WTC11 (cell line): ENCODE measurements around the gene KIAA0232. TPM values are rescaled to one million over a fixed set of nuclear protein-coding genes. Genes with fewer than 3 reads are reported as not detected.
"Not testable (repeated sequence)": the region's sequence is repeated elsewhere in the genome, so short reads cannot be mapped to it uniquely, and the experiment has no call there.

ENCODE experiments used
- ATAC-seq: fragments of 200-7000 bp; cut with Tn5 transposase; 2 replicates; pipeline ENCODE4 v1.10.0; 2021; ENCODE audit warnings: mild to moderate bottlenecking, moderate library complexity
- CTCF ChIA-PET: fragments of 300-600 bp; sonication (Branson Sonifier 250); formaldehyde crosslinking; loops from one replicate; lab custom pipeline; 2021; ENCODE audit warnings: antibody characterized with exemption; lab: Charles Lee
- POLR2A ChIA-PET: fragments of 350-600 bp; sonication (Branson Sonifier 250); formaldehyde crosslinking; loops from one replicate; lab custom pipeline; 2021; ENCODE audit warnings: antibody characterized with exemption; lab: Charles Lee
- DNase-seq: peaks from one replicate; pipeline ENCODE4 v3.0.0; 2021; ENCODE audit warnings: low spot score
- H3K27ac Mint-ChIP-seq: 2 replicates; pipeline ENCODE4 v1.8.0; 2021; ENCODE audit warnings: mixed read lengths
- H3K27me3 Mint-ChIP-seq: 2 replicates; pipeline ENCODE4 v1.8.0; 2021; ENCODE audit warnings: low read depth, mild to moderate bottlenecking, moderate library complexity, mixed read lengths
- H3K36me3 Mint-ChIP-seq: 2 replicates; pipeline ENCODE4 v1.8.0; 2021; ENCODE audit warnings: mixed read lengths
- H3K4me1 Mint-ChIP-seq: 2 replicates; pipeline ENCODE4 v1.8.0; 2022; ENCODE audit warnings: mixed read lengths
- H3K4me3 Mint-ChIP-seq: 2 replicates; pipeline ENCODE4 v1.8.0; 2021; ENCODE audit warnings: mild to moderate bottlenecking, moderate library complexity, mixed read lengths
- H3K9me3 Mint-ChIP-seq: 2 replicates; pipeline ENCODE4 v1.8.0; 2021; ENCODE audit warnings: mixed read lengths
- ATF3 ChIP-seq: sonication (generic); formaldehyde crosslinking; conservative IDR thresholded peaks from 2 replicates; pipeline ENCODE4 v1.8.1; 2022; ENCODE audit warnings: mild to moderate bottlenecking, missing genetic modification reagents
- CREM ChIP-seq: sonication (generic); formaldehyde crosslinking; IDR thresholded peaks from 2 replicates; pipeline ENCODE4 v1.8.1; 2022; ENCODE audit warnings: mild to moderate bottlenecking, missing genetic modification reagents, moderate library complexity
- E2F1 ChIP-seq: sonication (generic); formaldehyde crosslinking; IDR thresholded peaks from 2 replicates; pipeline ENCODE4 v1.8.0; 2022; ENCODE audit warnings: mild to moderate bottlenecking, missing genetic modification reagents
- E2F4 ChIP-seq: sonication (generic); formaldehyde crosslinking; IDR thresholded peaks from 2 replicates; pipeline ENCODE4 v1.8.1; 2022; ENCODE audit warnings: low read depth, mild to moderate bottlenecking, moderate library complexity, missing genetic modification reagents, borderline replicate concordance
- EMX1 ChIP-seq: fragments of 250-450 bp; sonication (Bioruptor Pico); IDR thresholded peaks from 2 replicates; pipeline ENCODE4 v1.8.0; 2021; ENCODE audit warnings: mild to moderate bottlenecking
- ESRRA ChIP-seq: sonication (generic); formaldehyde crosslinking; IDR thresholded peaks from 2 replicates; pipeline ENCODE4 v1.8.1; 2022; ENCODE audit warnings: mild to moderate bottlenecking, missing genetic modification reagents, borderline replicate concordance
- FOXJ3 ChIP-seq: sonication (generic); formaldehyde crosslinking; IDR thresholded peaks from 2 replicates; pipeline ENCODE4 v1.9.0; 2021; ENCODE audit warnings: missing genetic modification reagents, mild to moderate bottlenecking, borderline replicate concordance
- FOXP1 ChIP-seq: sonication (generic); formaldehyde crosslinking; IDR thresholded peaks from 2 replicates; pipeline ENCODE4 v1.8.0; 2022; ENCODE audit warnings: missing genetic modification reagents, mild to moderate bottlenecking, moderate library complexity, borderline replicate concordance
- FOXP4 ChIP-seq: sonication (generic); formaldehyde crosslinking; IDR thresholded peaks from 2 replicates; pipeline ENCODE4 v1.8.0; 2022; ENCODE audit warnings: mild to moderate bottlenecking, missing genetic modification reagents
- RORB ChIP-seq: fragments of 250-450 bp; sonication (Bioruptor Pico); IDR thresholded peaks from 2 replicates; pipeline ENCODE4 v1.9.0; 2021; ENCODE audit warnings: mild to moderate bottlenecking
- SMAD4 ChIP-seq: sonication (generic); formaldehyde crosslinking; IDR thresholded peaks from 2 replicates; pipeline ENCODE4 v1.8.0; 2022; ENCODE audit warnings: mild to moderate bottlenecking, missing genetic modification reagents
- USF2 ChIP-seq: sonication (generic); formaldehyde crosslinking; IDR thresholded peaks from 2 replicates; pipeline ENCODE4 v1.8.1; 2023; ENCODE audit warnings: mild to moderate bottlenecking, missing genetic modification reagents, moderate library complexity
- ZNF121 ChIP-seq: sonication (generic); formaldehyde crosslinking; IDR thresholded peaks from 2 replicates; pipeline ENCODE4 v1.8.0; 2023; ENCODE audit warnings: missing genetic modification reagents
- ZNF219 ChIP-seq: sonication (generic); formaldehyde crosslinking; IDR thresholded peaks from 2 replicates; pipeline ENCODE4 v1.8.0; 2023; ENCODE audit warnings: missing genetic modification reagents, mild to moderate bottlenecking, borderline replicate concordance
- ZNF416 ChIP-seq: fragments of 250-450 bp; sonication (Bioruptor Pico); IDR thresholded peaks from 2 replicates; pipeline ENCODE4 v1.9.0; 2021; ENCODE audit warnings: mild to moderate bottlenecking, inconsistent platforms
- ZNF423 ChIP-seq: fragments of 250-450 bp; sonication (Bioruptor Pico); IDR thresholded peaks from 2 replicates; pipeline ENCODE4 v2.1.2; 2022; ENCODE audit warnings: mild to moderate bottlenecking, moderate library complexity
- ZNF532 ChIP-seq: fragments of 250-450 bp; sonication (Bioruptor Pico); IDR thresholded peaks from 2 replicates; pipeline ENCODE4 v1.9.0; 2021; ENCODE audit warnings: mild to moderate bottlenecking, borderline replicate concordance
- ZNF671 ChIP-seq: fragments of 250-450 bp; sonication (Bioruptor Pico); IDR thresholded peaks from 2 replicates; pipeline ENCODE4 v1.8.0; 2021; ENCODE audit warnings: mild to moderate bottlenecking
- total RNA-seq: library from RNA; stranded (reverse); gene quantifications from 3 replicates; pipeline ENCODE4 v1.2.3, GENCODE V29; 2021

KIAA0232 gene
- total RNA-seq, 1 experiment from 2014 or later, result 23.2 TPM

GRCh38 chr4:6785572-6785925, 3.0 kb downstream of the KIAA0232 start:
- TF ChIP-seq CREM, result no peak
- TF ChIP-seq ZNF121 (CRISPR knock-in tag), result no peak
- no peak for TF ChIP-seq ZNF416 (CRISPR knock-in tag)
- no peak for TF ChIP-seq USF2 (CRISPR knock-in tag)
- no peak for TF ChIP-seq ESRRA (CRISPR knock-in tag)
- no peak for TF ChIP-seq ATF3 (CRISPR knock-in tag)
- no peak for TF ChIP-seq SMAD4 (CRISPR knock-in tag)
- no peak for TF ChIP-seq E2F1
- TF ChIP-seq FOXP1 (CRISPR knock-in tag), result no peak
- no peak for TF ChIP-seq ZNF423 (CRISPR knock-in tag)
- TF ChIP-seq FOXJ3 (CRISPR knock-in tag), result no peak
- no peak for TF ChIP-seq ZNF671
- no peak for TF ChIP-seq RORB (CRISPR knock-in tag)
- TF ChIP-seq ZNF532 (CRISPR knock-in tag), result no peak
- Mint-ChIP-seq H3K27ac (no peak overlapping the region), H3K9me3 (no peaks in the 10 kb centered on the region), H3K4me1 (peaks cover 25% of the 10 kb centered on the region), H3K4me3 (no peak overlapping the region; the same call in 1 of the 2 replicates), H3K36me3 (no peaks in the 10 kb centered on the region), H3K27me3 (peaks cover 6% of the 10 kb centered on the region)
- DNase-seq, result no peak
- POLR2A ChIA-PET, result no interaction called here
- CTCF ChIA-PET, result interaction anchor here (0.5 to 2.6 kb wide), 2 partner anchors 58 to 88 kb away, joined by 3 to 13 read pairs; no protein-coding TSS in a partner anchor
- ATAC-seq, result no peak

- TF ChIP-seq FOXJ3 (CRISPR knock-in tag) (no peak), ZNF219 (no peak), E2F4 (CRISPR knock-in tag) (no peak), EMX1 (CRISPR knock-in tag) (no peak), FOXP4 (CRISPR knock-in tag) (no peak)
- Mint-ChIP-seq H3K4me1 (peaks cover 20% of the 10 kb centered on the region), H3K27me3 (peaks cover 3% of the 10 kb centered on the region; the same call in 1 of the 2 replicates), H3K36me3 (peaks cover 11% of the 10 kb centered on the region), H3K9me3 (peaks cover 6% of the 10 kb centered on the region; the same call in 1 of the 2 replicates), H3K27ac (no peak overlapping the region), H3K4me3 (no peak overlapping the region)
- ATAC-seq, result no peak
- ChIA-PET CTCF (interaction anchor here (1.3 kb wide), 1 partner anchor 86 kb away, joined by 3 read pairs; no protein-coding TSS in a partner anchor), POLR2A (no interaction called here)
- no peak for DNase-seq
Observed at GRCh38 chr4:6788123-6788522, 5.6 kb downstream of the KIAA0232 start.

- H3K27ac Mint-ChIP-seq, H3K4me1 Mint-ChIP-seq, H3K9me3 Mint-ChIP-seq, DNase-seq, POLR2A ChIA-PET, H3K27me3 Mint-ChIP-seq, H3K4me3 Mint-ChIP-seq, ATAC-seq: not testable (repeated sequence)
- CTCF ChIA-PET, result interaction anchor here (0.6 kb wide), 1 partner anchor 635 kb away, joined by 4 read pairs; no protein-coding TSS in a partner anchor
- peaks cover 15% of the 10 kb centered on the region for H3K36me3 Mint-ChIP-seq
Observed at GRCh38 chr4:6791245-6791644, 8.7 kb downstream of the KIAA0232 start.

- ATAC-seq, H3K27ac Mint-ChIP-seq, DNase-seq, H3K27me3 Mint-ChIP-seq, H3K4me3 Mint-ChIP-seq, POLR2A ChIA-PET, H3K9me3 Mint-ChIP-seq, CTCF ChIA-PET, H3K4me1 Mint-ChIP-seq: not testable (repeated sequence)
- H3K36me3 Mint-ChIP-seq, result peaks cover 15% of the 10 kb centered on the region
Observed at GRCh38 chr4:6791796-6792195, 9.3 kb downstream of the KIAA0232 start.
